T-cell (primary cell): ENCODE results near the gene IFITM10. TPM values are rescaled to one million over a fixed set of nuclear protein-coding genes. Genes with fewer than 3 reads are reported as not detected.

Experiments used
- ATAC-seq, 4 experiments: fragments of 200-7000 bp in 3 of 4; fragments of 150-1000 bp in 1 of 4; cut with Tn5 transposase; replicated peaks in 1 of 4; 1 replicate in 3 of 4; 2 replicates in 1 of 4; pipeline ENCODE4 v1.10.0; 2021; ENCODE audit warnings: moderate library complexity in 3 of 4, mild to moderate bottlenecking in 2 of 4, moderate number of reproducible peaks in 1 of 4
- CTCF ChIA-PET, 2 donors: fragments of 300-600 bp; sonication (Branson Sonifier 250); formaldehyde crosslinking; loops; one replicate each; lab custom pipeline; 2022; ENCODE audit warnings: antibody characterized with exemption in 2 of 2; lab: Charles Lee
- POLR2A ChIA-PET, 2 donors: fragments of 300-600 bp; sonication (Branson Sonifier 250); formaldehyde crosslinking; loops; one replicate each; lab custom pipeline; 2022; ENCODE audit warnings: antibody characterized with exemption in 2 of 2; lab: Charles Lee
- DNase-seq, 35 experiments: peaks; one replicate each; pipeline versions ENCODE4 v3.0.0 to v3.0.0-alpha.2; 2013 to 2023
- H3K27ac ChIP-seq: one replicate; pipeline ENCODE4 v1.5.1; 2013; ENCODE audit warnings: low read length
- H3K27me3 ChIP-seq, 2 experiments: replicated peaks in 1 of 2; 1 replicate in 1 of 2; 2 replicates in 1 of 2; pipeline versions ENCODE4 v1.6.1 to v1.7.0; 2013; ENCODE audit warnings: low read length in 1 of 2, mixed read lengths in 1 of 2; ENCODE audit not compliant: control insufficient read depth in 2 of 2, insufficient read depth in 2 of 2; ENCODE audit errors: extremely low read depth in 1 of 2
- H3K36me3 ChIP-seq, 2 donors: 1 replicate in 1 of 2; 2 replicates in 1 of 2; pipeline versions ENCODE4 v1.6.1 to v1.7.0; 2013; ENCODE audit warnings: low read length in 1 of 2; ENCODE audit not compliant: control insufficient read depth in 2 of 2, insufficient read depth in 1 of 2; ENCODE audit errors: extremely low read depth in 1 of 2
- H3K4me1 ChIP-seq, 2 experiments: 1 replicate in 1 of 2; 2 replicates in 1 of 2; pipeline versions ENCODE4 v1.6.1 to v1.7.0; 2013; ENCODE audit warnings: low read length in 2 of 2, mixed read lengths in 1 of 2; ENCODE audit not compliant: insufficient read depth in 2 of 2, control insufficient read depth in 1 of 2; ENCODE audit errors: extremely low read depth in 1 of 2
- H3K4me3 ChIP-seq, 2 donors: 1 replicate in 1 of 2; 2 replicates in 1 of 2; pipeline versions ENCODE4 v1.5.1 to v1.7.0; 2013; ENCODE audit warnings: mild to moderate bottlenecking in 2 of 2, low read length in 1 of 2, moderate library complexity in 1 of 2; ENCODE audit not compliant: control insufficient read depth in 1 of 2; ENCODE audit errors: extremely low read depth in 1 of 2
- H3K9me3 ChIP-seq: 2 replicates; pipeline ENCODE4 v1.7.0; 2013
- H3K27ac Mint-ChIP-seq, 2 donors: one replicate each; pipeline ENCODE4 v1.8.0; 2020 to 2021; ENCODE audit warnings: mild to moderate bottlenecking in 2 of 2, mixed read lengths in 2 of 2
- H3K27me3 Mint-ChIP-seq, 2 donors: one replicate each; pipeline ENCODE4 v1.8.0; 2021 to 2022; ENCODE audit warnings: mixed read lengths in 2 of 2
- H3K36me3 Mint-ChIP-seq: one replicate; pipeline ENCODE4 v1.8.0; 2021; ENCODE audit warnings: mixed read lengths
- H3K4me1 Mint-ChIP-seq, 3 donors: one replicate each; pipeline ENCODE4 v1.8.0; 2020 to 2022; ENCODE audit warnings: mixed read lengths in 3 of 3, mild to moderate bottlenecking in 1 of 3
- H3K4me3 Mint-ChIP-seq, 3 donors: one replicate each; pipeline ENCODE4 v1.8.0; 2020 to 2022; ENCODE audit warnings: mild to moderate bottlenecking in 3 of 3, mixed read lengths in 3 of 3, moderate library complexity in 3 of 3
- H3K9me3 Mint-ChIP-seq, 3 donors: one replicate each; pipeline ENCODE4 v1.8.0; 2020 to 2022; ENCODE audit warnings: mixed read lengths in 3 of 3
- WGBS: methylation state at CpG from one replicate; pipeline ENCODE4 v1.1.5; 2013; ENCODE audit warnings: missing lambda C conversion rate; ENCODE audit not compliant: insufficient coverage; 5-methylcytosine and 5-hydroxymethylcytosine counted together
- total RNA-seq, 35 experiments: library from RNA in 6 of 35; stranded (reverse) in 6 of 35; fragments of 120-200 nt in 1 of 35; gene quantifications; one replicate each; pipeline versions ENCODE4 v1.2.1 to v1.2.4 and lab custom pipeline; 2013 to 2026

Gene IFITM10
- total RNA-seq, 5 donors from 2014 or later (not counting 1 experiment from before 2014, with no cell fraction given), result 0.72 to 4.2 (median 1.8) TPM

DNA sequence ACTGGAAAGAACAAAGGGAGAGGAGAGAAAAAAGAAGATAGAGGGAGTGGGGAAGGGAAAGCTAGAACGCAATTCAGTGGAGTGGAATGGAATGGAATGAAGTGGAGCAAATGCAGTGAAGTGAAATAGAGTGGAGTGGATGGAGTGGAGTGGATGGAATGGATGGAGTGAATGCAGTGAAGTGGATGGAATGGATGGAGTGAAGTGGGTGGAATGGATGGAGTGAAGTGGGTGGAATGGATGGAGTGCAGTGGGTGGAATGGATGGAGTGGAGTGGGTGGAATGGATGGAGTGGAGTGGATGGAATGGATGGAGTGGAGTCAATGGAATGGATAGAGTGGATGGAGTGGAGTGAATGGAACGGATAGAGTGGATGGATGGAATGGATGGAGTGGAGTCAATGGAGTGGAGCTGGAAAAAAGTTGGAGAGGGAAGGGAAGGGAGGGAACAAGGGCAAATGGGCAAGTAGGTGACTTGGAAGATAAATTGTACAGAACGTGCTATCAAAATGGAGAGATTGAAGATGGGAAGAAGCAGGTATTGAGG, 13.9 kb downstream of the IFITM10 start:
- POLR2A ChIA-PET, result no interaction called here
- ATAC-seq, result no peak
- CTCF ChIA-PET, result no interaction called here
- Mint-ChIP-seq H3K4me3 (no peak overlapping the region), H3K9me3 (peaks cover 16 to 20% (median 17%) of the 10 kb centered on the region in 3 donors), H3K36me3 (no peaks in the 10 kb centered on the region), H3K27ac (no peak overlapping the region), H3K4me1 (peaks cover 12 to 22% (median 16%) of the 10 kb centered on the region in 3 donors), H3K27me3 (peaks cover 18 to 25% of the 10 kb centered on the region in 2 donors)
- WGBS, result 85% methylated on average over 3 of the region's 3 CpGs
- no peaks in the 10 kb centered on the region for H3K36me3 ChIP-seq
- peaks cover 2 to 20% of the 10 kb centered on the region in 2 experiments for H3K4me1 ChIP-seq
- no peak overlapping the region for H3K4me3 ChIP-seq
- H3K27me3 ChIP-seq, result peaks cover 7 to 52% of the 10 kb centered on the region in 2 experiments
- H3K27ac ChIP-seq, result no peak overlapping the region
- no peak for DNase-seq
- H3K9me3 ChIP-seq, result no peaks in the 10 kb centered on the region

DNA sequence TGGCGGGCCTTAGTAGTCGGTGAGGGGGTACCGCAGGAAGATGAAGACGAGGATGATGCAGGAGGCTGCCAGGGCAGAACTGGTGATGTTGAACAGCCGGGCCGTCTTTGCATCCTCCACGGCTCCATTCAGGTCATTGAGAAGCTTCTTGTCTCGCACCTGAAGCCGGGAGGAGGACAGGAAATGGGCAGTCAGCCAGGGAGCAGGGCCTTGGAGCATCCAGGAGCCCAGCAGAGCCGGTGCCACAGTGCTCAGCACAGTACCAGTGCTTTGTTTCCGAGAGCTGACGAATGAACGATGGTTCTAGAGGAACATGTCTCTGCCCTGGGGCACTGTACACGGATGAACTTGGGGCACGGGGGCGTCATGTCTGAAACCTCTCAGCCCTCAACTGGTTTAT, 15.1 kb downstream of the IFITM10 start:
- ChIA-PET POLR2A (no interaction called here), CTCF (no interaction called here)
- DNase-seq (no peak), ATAC-seq (no peak)
- Mint-ChIP-seq H3K9me3 (peaks cover 16 to 20% (median 17%) of the 10 kb centered on the region in 3 donors), H3K4me3 (no peak overlapping the region), H3K27ac (no peak overlapping the region), H3K4me1 (peaks cover 12 to 31% (median 18%) of the 10 kb centered on the region in 3 donors), H3K36me3 (no peaks in the 10 kb centered on the region), H3K27me3 (peaks cover 22 to 32% of the 10 kb centered on the region in 2 donors)
- Histone ChIP-seq H3K36me3 (no peaks in the 10 kb centered on the region), H3K27ac (no peak overlapping the region), H3K4me3 (no peak overlapping the region), H3K9me3 (no peaks in the 10 kb centered on the region), H3K27me3 (peaks cover 7 to 55% of the 10 kb centered on the region in 2 experiments), H3K4me1 (peaks cover 2 to 20% of the 10 kb centered on the region in 2 experiments)
- 88% methylated on average over 11 of the region's 16 CpGs for WGBS

DNA sequence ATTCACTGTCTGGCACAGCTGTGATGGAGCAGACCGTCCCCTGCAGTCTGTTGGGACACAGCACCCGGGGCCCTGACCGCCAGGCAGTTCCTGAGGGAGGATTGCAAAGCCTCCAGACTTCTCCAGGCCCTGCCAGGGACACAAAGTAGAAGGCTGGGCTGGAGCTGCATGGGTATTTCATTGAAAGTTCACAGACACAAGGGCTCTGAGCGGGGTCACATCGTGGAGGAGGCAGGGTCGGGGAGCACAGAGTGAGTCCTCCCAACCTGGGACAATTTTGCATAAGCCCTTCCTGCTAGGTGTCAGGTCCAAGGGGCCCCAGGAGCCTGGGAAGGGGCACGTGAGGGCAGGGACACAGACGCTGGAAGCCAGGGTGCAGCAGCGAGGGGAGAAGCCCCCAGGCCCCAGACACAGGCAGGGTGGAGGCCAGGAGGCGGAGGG, 15.7 kb downstream of the IFITM10 start:
- POLR2A ChIA-PET, result no interaction called here
- Mint-ChIP-seq H3K27me3 (peaks cover 22 to 36% of the 10 kb centered on the region in 2 donors), H3K4me1 (peaks cover 12 to 31% (median 18%) of the 10 kb centered on the region in 3 donors), H3K36me3 (no peaks in the 10 kb centered on the region), H3K4me3 (peak overlapping the region in 1 of 3 donors; percentile 62), H3K9me3 (peaks cover 16 to 20% (median 17%) of the 10 kb centered on the region in 3 donors), H3K27ac (no peak overlapping the region)
- Histone ChIP-seq H3K27me3 (peaks cover 7 to 57% of the 10 kb centered on the region in 2 experiments), H3K4me3 (no peak overlapping the region), H3K9me3 (no peaks in the 10 kb centered on the region), H3K36me3 (no peaks in the 10 kb centered on the region), H3K4me1 (peaks cover 2 to 22% of the 10 kb centered on the region in 2 experiments), H3K27ac (no peak overlapping the region)
- WGBS, result 74% methylated on average over 10 of the region's 10 CpGs
- ATAC-seq (no peak), DNase-seq (no peak)
- CTCF ChIA-PET, result no interaction called here

DNA sequence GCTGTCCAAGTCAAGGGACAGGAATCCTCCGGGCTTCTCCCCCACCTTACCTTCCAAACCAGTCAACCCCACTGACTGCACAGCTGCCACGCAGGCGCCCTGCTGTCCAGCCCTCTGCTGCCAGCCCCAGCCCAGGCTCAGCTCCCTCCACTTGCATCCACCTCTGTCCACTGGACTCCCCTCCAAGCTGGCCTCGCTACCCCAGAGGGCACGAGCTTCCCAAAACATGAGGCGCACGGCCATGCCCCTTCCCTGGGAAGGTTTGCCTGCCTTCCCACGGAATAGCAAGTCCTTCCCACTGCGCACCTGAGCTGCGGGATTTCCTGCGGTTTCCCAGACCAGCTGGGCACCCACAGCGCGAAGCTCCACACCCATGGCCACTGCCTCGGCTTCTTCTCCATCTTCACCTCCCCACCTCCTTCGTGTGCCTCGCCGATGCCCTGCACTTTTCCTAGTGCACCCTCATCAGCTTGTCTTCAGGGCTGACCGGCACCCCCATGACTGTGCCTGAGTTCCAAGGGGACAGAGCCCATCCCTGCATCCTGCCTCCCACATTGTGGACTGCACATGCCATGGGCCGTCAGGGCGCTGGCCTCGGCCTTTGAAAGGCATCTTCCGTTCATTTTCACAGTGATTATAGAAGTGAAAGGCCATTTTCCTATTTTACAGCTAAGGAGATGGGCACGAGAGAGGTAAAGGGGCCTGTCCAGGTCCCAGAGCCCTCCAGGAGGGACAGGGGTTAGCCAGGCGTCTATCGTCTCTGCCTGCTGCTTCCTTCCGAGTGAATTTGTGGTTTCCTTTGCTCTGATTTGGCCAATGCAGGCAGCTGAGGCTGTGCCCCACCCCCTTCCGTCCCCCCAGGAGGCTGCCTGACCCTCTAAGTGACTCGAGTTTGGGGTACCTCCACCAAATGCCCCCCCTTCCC, 16.4 kb downstream of the IFITM10 start:
- ChIA-PET POLR2A (no interaction called here), CTCF (no interaction called here)
- no peaks in the 10 kb centered on the region for H3K36me3 ChIP-seq
- DNase-seq (no peak), ATAC-seq (no peak)
- peaks cover 2 to 29% of the 10 kb centered on the region in 2 experiments for H3K4me1 ChIP-seq
- Mint-ChIP-seq H3K27ac (no peak overlapping the region), H3K36me3 (no peaks in the 10 kb centered on the region), H3K4me3 (peak overlapping the region in 1 of 3 donors; percentile 62), H3K9me3 (peaks cover 16 to 20% (median 17%) of the 10 kb centered on the region in 3 donors), H3K4me1 (peaks cover 16 to 36% (median 20%) of the 10 kb centered on the region in 3 donors), H3K27me3 (peaks cover 23 to 41% of the 10 kb centered on the region in 2 donors)
- H3K27me3 ChIP-seq, result peaks cover 2 to 61% of the 10 kb centered on the region in 2 experiments
- WGBS, result 69% methylated on average over 24 of the region's 28 CpGs
- H3K4me3 ChIP-seq, result no peak overlapping the region
- H3K9me3 ChIP-seq, result no peaks in the 10 kb centered on the region
- no peak overlapping the region for H3K27ac ChIP-seq

DNA sequence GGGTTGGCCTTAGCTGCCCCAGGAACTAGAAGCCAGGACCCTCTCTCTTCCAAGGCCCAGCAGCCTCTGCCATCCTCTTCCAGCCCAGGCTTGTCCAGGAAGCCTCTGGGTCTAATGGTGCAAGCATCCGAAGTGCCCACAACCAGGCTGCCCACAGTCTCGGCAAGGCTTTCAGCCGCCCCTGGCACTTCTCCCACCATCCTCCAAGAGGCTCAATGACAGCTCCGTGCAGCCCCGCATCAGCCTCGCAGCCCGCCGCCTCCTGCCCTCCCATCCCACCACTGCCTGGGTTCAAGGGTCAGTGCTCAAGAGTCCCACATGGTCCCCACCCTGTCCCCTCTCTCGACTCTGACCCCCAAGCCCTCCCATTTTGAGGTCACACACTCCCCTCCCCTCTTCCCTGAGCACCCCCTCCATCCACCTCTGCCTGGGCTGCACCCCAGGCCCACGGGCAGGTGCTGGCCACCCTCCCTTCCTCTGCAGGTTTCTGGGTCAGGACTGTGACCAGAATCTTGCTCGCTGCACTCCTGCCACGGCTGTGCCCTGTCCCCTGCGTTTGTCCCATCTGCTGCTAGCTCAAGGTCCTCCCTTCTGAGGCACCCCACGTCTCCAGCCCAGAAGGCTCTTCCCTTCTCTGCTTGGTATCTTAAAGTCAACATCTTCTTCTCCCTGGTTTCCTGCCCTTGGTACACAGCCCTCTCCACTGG, 17.2 kb downstream of the IFITM10 start:
- H3K27ac Mint-ChIP-seq, result no peak overlapping the region
- H3K36me3 Mint-ChIP-seq, result no peaks in the 10 kb centered on the region
- WGBS, result 82% methylated on average over 14 of the region's 14 CpGs

More for the DNA sequence above, 17.2 kb downstream of the IFITM10 start:
- ChIA-PET CTCF (no interaction called here), POLR2A (no interaction called here)
- H3K4me1 ChIP-seq, result peaks cover 2 to 35% of the 10 kb centered on the region in 2 experiments
- peak overlapping the region in 1 of 3 donors; percentile 62 for H3K4me3 Mint-ChIP-seq
- H3K4me1 Mint-ChIP-seq, result peaks cover 20 to 44% (median 27%) of the 10 kb centered on the region in 3 donors
- H3K27ac ChIP-seq, result no peak overlapping the region
- H3K9me3 Mint-ChIP-seq, result peaks cover 16 to 20% (median 17%) of the 10 kb centered on the region in 3 donors
- no peak overlapping the region for H3K4me3 ChIP-seq
- no peaks in the 10 kb centered on the region for H3K9me3 ChIP-seq
- H3K36me3 ChIP-seq, result no peaks in the 10 kb centered on the region
- ATAC-seq, result no peak
- no peak for DNase-seq
- peaks cover 2 to 65% of the 10 kb centered on the region in 2 experiments for H3K27me3 ChIP-seq
- H3K27me3 Mint-ChIP-seq, result peaks cover 30 to 48% of the 10 kb centered on the region in 2 donors
